Testis (tissue), 2 donors: Measurements from ENCODE around the gene ENG.

Experiments
- POLR2A ChIP-seq: fragments of 450-650 bp; IDR thresholded peaks from one replicate; pipeline ENCODE4 v1.6.1; 2017; ENCODE audit warnings: antibody characterized with exemption, mild to moderate bottlenecking, moderate library complexity
- TF ChIP-seq, protein P1 (sequence below), 3 experiments: fragments of 450-650 bp in 2 of 3; fragments of 200-600 bp in 1 of 3; sonication (generic) in 1 of 3; IDR thresholded peaks; one replicate each; pipeline ENCODE4 v1.5.1; 2016 to 2019; ENCODE audit warnings: antibody characterized with exemption in 3 of 3, mild to moderate bottlenecking in 2 of 3, moderate library complexity in 1 of 3

DNA sequence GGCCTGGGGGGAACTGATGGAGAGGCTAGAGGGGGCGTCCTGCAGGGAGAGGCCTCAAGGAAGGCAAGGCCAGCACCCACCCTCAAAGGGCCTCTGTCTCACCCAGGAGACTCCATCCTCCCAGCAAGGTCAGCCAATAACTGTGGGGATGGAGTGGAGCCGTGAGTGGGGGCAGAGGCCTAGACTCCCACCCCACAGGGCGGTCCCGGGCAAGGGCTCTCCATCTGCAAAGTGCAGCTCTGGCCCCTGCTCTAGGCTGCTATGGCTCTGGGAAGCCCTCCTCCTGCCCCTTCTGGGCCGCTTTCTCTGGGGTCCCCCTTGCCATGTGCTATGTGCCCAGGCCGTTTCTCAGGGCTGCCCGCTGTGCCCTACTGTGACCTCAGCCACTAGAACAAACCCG is 37.7 kb downstream of the ENG start:
- TF ChIP-seq POLR2A, result no peak
- TF ChIP-seq, protein P1, sequence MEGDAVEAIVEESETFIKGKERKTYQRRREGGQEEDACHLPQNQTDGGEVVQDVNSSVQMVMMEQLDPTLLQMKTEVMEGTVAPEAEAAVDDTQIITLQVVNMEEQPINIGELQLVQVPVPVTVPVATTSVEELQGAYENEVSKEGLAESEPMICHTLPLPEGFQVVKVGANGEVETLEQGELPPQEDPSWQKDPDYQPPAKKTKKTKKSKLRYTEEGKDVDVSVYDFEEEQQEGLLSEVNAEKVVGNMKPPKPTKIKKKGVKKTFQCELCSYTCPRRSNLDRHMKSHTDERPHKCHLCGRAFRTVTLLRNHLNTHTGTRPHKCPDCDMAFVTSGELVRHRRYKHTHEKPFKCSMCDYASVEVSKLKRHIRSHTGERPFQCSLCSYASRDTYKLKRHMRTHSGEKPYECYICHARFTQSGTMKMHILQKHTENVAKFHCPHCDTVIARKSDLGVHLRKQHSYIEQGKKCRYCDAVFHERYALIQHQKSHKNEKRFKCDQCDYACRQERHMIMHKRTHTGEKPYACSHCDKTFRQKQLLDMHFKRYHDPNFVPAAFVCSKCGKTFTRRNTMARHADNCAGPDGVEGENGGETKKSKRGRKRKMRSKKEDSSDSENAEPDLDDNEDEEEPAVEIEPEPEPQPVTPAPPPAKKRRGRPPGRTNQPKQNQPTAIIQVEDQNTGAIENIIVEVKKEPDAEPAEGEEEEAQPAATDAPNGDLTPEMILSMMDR (IDR thresholded peaks at IDR 0.05), result no peak
